PFSK-1 (cell line): ENCODE results near the gene ONECUT3.

Source experiments
- FOXP2 ChIP-seq: optimal IDR thresholded peaks from 2 replicates; pipeline ENCODE3; 2011; ENCODE audit warnings: borderline replicate concordance, control low read depth, inconsistent platforms; ENCODE audit not compliant: insufficient read depth; ENCODE audit errors: extremely low read length, extremely low read depth
- POLR2AphosphoS5 ChIP-seq: IDR thresholded peaks from 2 replicates; pipeline ENCODE4 v1.6.1; 2012; ENCODE audit warnings: low read depth, mild to moderate bottlenecking, control low read depth, low read length, moderate library complexity
- REST ChIP-seq, 2 experiments: IDR thresholded peaks; 2 replicates each; pipeline versions ENCODE4 v1.6.1 to v1.8.0; 2011 to 2012; ENCODE audit warnings: low read depth in 2 of 2, low read length in 2 of 2, control low read depth in 1 of 2, inconsistent platforms in 1 of 2, mild to moderate bottlenecking in 1 of 2, moderate library complexity in 1 of 2; ENCODE audit not compliant: insufficient read depth in 1 of 2
- SIN3A ChIP-seq: IDR thresholded peaks from 2 replicates; pipeline ENCODE4 v1.6.1; 2012; ENCODE audit warnings: mild to moderate bottlenecking, low read length, moderate library complexity, borderline replicate concordance; ENCODE audit not compliant: insufficient read depth
- TAF1 ChIP-seq: IDR thresholded peaks from 2 replicates; pipeline ENCODE4 v1.6.1; 2012; ENCODE audit warnings: low read length, control low read depth, borderline replicate concordance; ENCODE audit not compliant: insufficient read depth

GRCh38 chr19:1713170-1713569 lies 40.1 kb upstream of the ONECUT3 start:
- no peak for TF ChIP-seq TAF1
- no peak for TF ChIP-seq REST (IDR thresholded peaks at IDR 0.05; ENCODE audit: insufficient read depth in 1 of 2, low read depth in 2 of 2, low read length in 2 of 2)
- TF ChIP-seq POLR2AphosphoS5 = no peak
- TF ChIP-seq SIN3A = no peak
- no peak for TF ChIP-seq FOXP2
